ENCODE results near the gene PLIN3.

DNA sequence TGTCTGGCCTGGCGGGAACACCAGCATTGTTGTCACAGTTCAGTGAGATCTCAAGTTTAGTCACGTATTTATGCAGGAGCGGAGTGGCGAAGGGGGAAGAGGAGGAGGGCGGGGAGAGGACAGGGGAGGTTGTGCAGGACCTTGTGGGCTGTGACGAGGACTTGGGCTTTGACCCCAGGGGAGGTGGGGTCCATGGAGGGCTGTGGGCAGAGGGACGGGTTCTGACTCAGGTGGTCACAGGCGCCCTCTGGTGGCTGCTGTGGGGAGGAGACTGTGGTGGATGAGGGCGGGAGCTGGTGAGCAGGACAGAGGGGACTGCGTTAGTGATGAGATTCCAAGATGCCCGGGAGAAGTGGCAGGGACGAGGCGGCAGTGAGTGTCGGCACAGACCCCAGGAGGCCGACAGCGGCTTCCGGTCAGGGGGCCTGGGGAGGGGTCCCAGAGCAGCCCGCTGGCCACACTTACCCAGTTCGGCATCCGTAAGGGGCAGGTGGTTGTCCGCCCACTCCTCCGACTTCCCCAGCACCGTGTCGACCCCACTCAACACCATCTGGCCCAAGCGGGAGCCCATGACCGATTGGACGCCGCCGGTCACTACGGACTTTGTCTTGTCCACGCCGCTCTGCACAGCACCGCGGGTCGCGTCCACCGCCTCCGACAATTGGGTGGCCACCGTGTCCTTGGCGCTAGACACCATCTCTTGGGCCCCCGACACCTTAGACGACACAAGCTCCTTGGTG lies 15.7 kb downstream of the PLIN3 start:
- TF ChIP-seq, protein P1, sequence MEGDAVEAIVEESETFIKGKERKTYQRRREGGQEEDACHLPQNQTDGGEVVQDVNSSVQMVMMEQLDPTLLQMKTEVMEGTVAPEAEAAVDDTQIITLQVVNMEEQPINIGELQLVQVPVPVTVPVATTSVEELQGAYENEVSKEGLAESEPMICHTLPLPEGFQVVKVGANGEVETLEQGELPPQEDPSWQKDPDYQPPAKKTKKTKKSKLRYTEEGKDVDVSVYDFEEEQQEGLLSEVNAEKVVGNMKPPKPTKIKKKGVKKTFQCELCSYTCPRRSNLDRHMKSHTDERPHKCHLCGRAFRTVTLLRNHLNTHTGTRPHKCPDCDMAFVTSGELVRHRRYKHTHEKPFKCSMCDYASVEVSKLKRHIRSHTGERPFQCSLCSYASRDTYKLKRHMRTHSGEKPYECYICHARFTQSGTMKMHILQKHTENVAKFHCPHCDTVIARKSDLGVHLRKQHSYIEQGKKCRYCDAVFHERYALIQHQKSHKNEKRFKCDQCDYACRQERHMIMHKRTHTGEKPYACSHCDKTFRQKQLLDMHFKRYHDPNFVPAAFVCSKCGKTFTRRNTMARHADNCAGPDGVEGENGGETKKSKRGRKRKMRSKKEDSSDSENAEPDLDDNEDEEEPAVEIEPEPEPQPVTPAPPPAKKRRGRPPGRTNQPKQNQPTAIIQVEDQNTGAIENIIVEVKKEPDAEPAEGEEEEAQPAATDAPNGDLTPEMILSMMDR (IDR thresholded peaks at IDR 0.05) = peak; percentile 52 to 81 (median 78)
- no peak for TF ChIP-seq POLR2A (IDR thresholded peaks at IDR 0.05)
